Retina (tissue), 1 donor: ENCODE measurements around the gene TLR4.

ENCODE experiments used
- DNase-seq: peaks from one replicate; pipeline ENCODE4 v3.0.0-alpha.2; 2016

The TLR4 gene

DNA sequence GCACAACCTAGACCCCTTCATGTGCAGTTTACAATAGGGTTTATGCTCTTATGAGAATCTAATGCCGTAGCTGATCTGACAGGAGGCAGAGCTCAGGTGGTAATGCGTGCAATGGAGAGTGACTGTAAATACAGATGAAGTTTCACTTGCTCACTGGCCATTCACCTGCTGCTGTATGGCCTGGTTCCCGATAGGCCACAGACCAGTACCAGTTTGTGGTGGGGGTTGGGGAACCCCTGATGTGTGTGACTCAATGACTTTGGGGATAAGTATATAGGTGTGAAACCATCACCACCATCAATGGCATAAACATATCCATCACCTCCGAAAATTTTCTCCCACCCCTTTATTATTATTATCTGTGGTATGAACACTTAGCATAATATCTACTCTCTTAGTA is 42.1 kb downstream of the TLR4 start:
- DNase-seq, result no peak

DNA sequence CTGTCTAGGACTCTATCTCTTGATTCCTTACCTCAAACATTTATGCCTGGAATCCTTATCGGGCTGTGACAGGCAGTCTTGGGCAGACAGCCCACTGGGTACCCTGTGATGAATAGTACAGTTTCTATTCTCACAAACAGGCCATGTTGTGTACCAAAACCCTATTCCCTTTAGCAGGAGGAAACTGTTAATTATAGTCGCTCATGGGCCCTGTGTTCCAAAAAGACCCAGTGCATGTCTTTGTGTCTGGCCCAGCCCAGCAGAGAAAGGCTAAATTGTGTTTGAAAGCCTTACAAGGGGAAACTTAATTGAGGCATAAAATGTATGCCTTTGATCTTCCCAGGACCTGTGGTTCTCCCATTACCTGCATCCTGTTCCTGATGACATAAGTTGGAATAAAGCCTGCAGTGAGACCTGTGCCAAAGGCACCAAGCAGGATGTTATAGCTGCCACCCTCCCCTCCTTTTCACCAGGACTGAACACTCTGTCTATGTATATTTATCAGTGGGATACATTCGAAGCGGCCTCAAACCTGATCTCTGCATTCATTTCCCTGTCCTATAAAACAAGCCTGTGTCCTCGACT is 43.3 kb downstream of the TLR4 start:
- DNase-seq, result no peak

DNA sequence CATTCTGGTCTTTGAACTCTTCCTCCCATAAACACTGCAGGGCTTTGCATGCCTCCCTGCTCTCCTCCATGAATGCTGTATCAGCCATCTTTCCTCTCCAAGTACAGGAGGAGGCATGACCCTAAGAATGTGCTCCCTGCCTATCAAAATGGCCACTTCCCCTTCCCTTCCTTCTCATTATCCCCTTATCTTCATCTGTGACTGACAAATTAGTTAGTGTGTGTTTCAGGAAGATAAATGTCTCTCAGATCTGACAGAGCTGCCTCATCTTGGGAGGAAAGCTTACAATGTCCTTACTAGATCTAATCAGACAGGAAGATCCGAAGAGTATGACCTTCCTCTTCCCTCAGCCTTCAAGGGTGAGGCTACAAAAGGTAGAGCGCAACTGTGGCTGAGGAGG is 46.2 kb downstream of the TLR4 start:
- DNase-seq, result no peak

DNA sequence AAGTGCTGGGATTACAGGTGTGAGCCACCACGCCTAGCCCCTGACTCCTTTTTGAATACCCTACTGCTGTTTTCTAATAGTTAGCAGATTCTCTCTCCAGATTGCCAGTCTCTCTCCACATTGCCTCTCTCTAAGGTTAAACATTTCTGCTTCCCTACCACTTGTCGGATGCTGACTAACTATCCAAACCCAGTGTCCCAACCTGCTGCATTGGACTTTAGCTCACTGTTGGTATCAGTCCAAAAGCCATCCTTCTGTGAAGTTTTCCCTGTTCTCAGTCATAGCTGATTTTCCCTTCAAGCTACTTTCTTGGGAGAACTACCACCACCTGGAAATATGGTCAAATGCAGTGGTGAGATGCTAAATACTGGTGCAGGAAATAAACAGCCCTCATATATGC is 48.7 kb downstream of the TLR4 start:
- DNase-seq, result no peak

DNA sequence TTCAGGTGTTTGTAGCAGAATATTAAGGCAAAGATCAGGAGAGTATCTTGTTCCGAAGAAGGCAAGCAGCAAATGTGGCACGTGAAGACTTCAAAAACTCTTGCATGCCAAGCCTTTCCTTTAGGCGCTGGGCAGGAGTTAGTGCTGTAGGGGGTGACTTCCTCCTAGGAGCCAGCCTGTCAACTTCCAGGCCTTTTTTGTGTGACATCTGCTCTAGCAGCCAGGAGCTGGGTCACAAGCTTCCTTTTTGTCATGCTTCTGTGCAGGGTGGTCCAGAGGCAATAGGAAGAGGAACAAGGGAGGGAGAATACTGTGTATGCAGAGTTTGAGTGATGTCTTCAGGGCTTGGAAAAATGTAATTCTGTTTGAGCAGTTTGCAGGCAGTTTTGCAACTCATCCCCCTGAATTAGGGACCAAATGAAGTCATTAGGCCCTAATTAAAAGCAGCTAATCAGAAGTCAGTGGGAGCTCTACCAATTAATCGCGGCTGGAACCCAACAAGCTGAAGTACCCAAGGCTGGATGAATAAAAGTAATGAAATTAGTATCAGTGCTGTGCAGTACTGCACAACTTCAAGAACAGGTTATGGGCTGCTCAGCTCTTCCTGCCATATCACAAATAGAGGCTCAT is 53.5 kb downstream of the TLR4 start:
- DNase-seq, result no peak

DNA sequence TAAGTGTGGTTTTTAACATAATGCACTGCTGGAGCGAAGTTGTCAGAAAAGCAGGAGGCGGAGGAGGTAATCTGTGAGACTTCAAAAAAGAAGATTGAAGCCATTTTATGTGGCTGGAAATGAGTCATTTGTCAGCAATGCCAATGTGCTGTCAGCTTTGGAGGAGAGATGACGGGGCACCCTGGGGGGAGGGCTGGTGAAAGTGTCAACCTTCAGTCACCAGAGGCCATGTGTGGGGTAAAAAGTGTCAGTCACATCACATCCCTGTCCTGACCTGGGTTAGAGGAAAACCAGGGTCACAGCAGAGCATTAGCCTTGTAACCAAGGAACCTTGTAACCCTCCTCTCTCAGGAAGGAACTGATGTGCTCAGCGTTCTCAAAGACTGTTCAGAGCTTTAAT is 59.1 kb downstream of the TLR4 start:
- DNase-seq, result no peak

DNA sequence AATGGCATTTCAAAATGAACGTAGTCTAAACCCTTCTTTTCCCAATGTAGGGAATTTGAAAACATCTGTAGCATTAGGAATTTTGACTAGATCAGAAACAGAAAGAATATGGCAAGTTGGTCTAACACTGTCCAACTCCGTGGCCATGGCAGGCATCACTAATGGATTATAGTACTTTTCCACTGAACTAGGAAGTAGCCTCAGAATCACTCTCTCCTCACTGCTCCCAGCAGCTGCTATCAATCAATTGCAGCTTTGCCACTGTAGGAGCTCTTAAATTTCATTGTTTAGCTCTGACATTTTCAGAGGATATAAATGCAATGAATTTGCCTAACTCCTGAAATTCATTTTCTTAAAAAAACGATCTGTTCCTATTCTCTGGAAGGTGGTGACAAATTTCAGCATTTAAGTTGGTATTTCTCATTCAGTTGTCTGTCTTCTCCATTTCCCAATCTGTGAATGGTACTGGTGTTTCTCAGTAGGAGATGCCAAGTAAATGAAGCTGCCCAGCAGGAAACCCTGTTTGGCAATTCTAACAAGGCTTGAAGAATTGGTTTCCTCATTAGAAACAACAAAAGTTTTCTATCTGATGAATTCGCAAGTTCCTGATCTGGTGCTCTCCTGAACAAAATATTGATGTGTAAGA is 64.7 kb downstream of the TLR4 start:
- peak; percentile 34 for DNase-seq

DNA sequence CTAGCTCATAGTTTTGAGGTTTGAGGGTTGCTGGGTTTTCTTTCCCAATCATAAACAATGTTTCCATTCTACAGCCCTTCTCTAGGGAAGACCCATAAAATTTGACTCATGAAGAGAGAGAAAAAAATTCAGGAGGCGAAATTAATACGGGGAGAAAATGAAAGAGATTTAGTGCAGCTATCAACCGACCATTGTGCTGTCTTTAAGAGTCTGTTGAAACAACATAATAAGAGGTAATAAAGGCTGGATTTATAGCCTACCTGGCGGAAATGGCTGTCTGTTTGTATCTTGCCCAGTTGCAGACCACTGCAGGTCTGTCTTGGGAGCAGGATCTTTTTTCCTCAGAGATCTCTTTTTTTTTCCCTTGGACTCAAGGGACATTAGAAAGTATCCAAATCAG is 66.9 kb downstream of the TLR4 start:
- no peak for DNase-seq

DNA sequence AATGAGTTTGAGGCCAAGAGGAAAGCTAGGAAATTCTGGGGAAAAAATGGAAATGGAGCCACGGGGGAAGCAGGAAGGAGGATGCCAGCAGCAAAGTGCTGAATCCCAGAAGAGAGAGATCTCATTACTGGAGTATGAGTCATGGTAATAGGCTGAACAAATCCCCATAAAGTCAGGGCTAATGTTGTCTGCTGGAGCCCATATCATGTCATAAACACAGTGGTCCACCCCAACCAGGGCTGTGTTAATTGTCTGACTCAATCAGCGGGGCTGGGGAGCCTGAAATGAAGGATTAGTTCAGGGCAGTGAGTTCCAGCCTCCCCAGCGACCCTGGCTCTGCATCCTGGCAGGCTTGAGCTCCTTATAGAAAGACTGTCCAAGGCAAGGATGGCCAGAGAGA is 68.8 kb downstream of the TLR4 start:
- no peak for DNase-seq
